CD1c-positive myeloid dendritic cell (primary cell): ENCODE results near the gene PEX7.
"Not testable (repeated sequence)": the region's sequence is repeated elsewhere in the genome, so short reads cannot be mapped to it uniquely, and the experiment has no call there.

Experiments
- DNase-seq: peaks from one replicate; pipeline ENCODE4 v3.0.0-alpha.2; 2016; ENCODE audit errors: extremely low spot score

Gene PEX7

GRCh38 chr6:136895901-136896300 is 73.5 kb downstream of the PEX7 start:
- DNase-seq: no peak

- DNase-seq: no peak
These were observed 74.7 kb downstream of the PEX7 start for GRCh38 chr6:136897071-136897470.

GRCh38 chr6:136901212-136901784 is 78.9 kb downstream of the PEX7 start:
- DNase-seq: no peak

- DNase-seq: not testable (repeated sequence)
These were observed 82.1 kb downstream of the PEX7 start for GRCh38 chr6:136904477-136904876.

- DNase-seq: no peak
These were observed 92.6 kb downstream of the PEX7 start for GRCh38 chr6:136914947-136915346.

GRCh38 chr6:136918706-136919105 is 96.3 kb downstream of the PEX7 start:
- no peak for DNase-seq

- DNase-seq: no peak
These were observed 97.8 kb downstream of the PEX7 start for GRCh38 chr6:136920216-136920615.

GRCh38 chr6:136920671-136921380 is 98.4 kb downstream of the PEX7 start:
- DNase-seq: peak; percentile 23

- DNase-seq: peak; percentile 29
These were observed 99.1 kb downstream of the PEX7 start for GRCh38 chr6:136921381-136921935.

- DNase-seq: peak; percentile 56
These were observed 99.7 kb downstream of the PEX7 start, which contains the start of gene SLC35D3 for GRCh38 chr6:136921936-136922684. TSS of gene SLC35D3 (plus strand) at chr6:136922301. CDS start at chr6:136922429, 128 bp downstream.

- no peak for DNase-seq
These were observed 100.3 kb downstream of the PEX7 start for GRCh38 chr6:136922685-136923006.

GRCh38 chr6:136923116-136923953 is 100.9 kb downstream of the PEX7 start:
- no peak for DNase-seq

GRCh38 chr6:136923954-136924673 is 101.7 kb downstream of the PEX7 start:
- no peak for DNase-seq

- no peak for DNase-seq
These were observed 104.0 kb downstream of the PEX7 start for GRCh38 chr6:136926383-136926782.

- peak; percentile 26 for DNase-seq
These were observed 104.9 kb downstream of the PEX7 start for GRCh38 chr6:136927292-136927691.

- no peak for DNase-seq
These were observed 108.1 kb downstream of the PEX7 start for GRCh38 chr6:136930528-136930927.

- DNase-seq: no peak
These were observed 110.2 kb downstream of the PEX7 start for GRCh38 chr6:136932599-136932998.

- no peak for DNase-seq
These were observed 122.7 kb downstream of the PEX7 start for GRCh38 chr6:136945072-136945471.

- DNase-seq: peak; percentile 25
These were observed 123.3 kb downstream of the PEX7 start for GRCh38 chr6:136945711-136946121.

GRCh38 chr6:136947037-136947436 is 124.6 kb downstream of the PEX7 start:
- DNase-seq: no peak

- DNase-seq: not testable (repeated sequence)
These were observed 127.6 kb downstream of the PEX7 start for GRCh38 chr6:136949957-136950356.
